Ovary (tissue), 9 donors: Measurements from ENCODE around the gene KAT2B. TPM values are rescaled to one million over a fixed set of nuclear protein-coding genes. Genes with fewer than 3 reads are reported as not detected.

Source experiments
- DNase-seq, 5 donors: peaks; one replicate each; pipeline ENCODE4 v3.0.0-alpha.2; 2019 to 2020
- H3K27ac ChIP-seq, 2 donors: fragments of 200-600 bp; one replicate each; pipeline versions ENCODE4 v1.5.1 to v1.8.0; 2019 to 2022
- H3K27me3 ChIP-seq: fragments of 200-600 bp; one replicate; pipeline ENCODE4 v1.8.0; 2022
- H3K36me3 ChIP-seq: fragments of 200-600 bp; sonication (generic); one replicate; pipeline ENCODE4 v1.5.1; 2019
- H3K4me1 ChIP-seq: one replicate; pipeline ENCODE4 v1.8.1; 2013; ENCODE audit warnings: mild to moderate bottlenecking, moderate library complexity; ENCODE audit not compliant: insufficient read depth
- H3K4me3 ChIP-seq: fragments of 200-600 bp; sonication (generic); one replicate; pipeline ENCODE4 v1.5.1; 2017
- H3K9me3 ChIP-seq, 2 donors: fragments of 200-600 bp in 1 of 2; sonication (generic) in 1 of 2; one replicate each; pipeline versions ENCODE4 v1.5.1 to v1.8.1; 2013 to 2019; ENCODE audit warnings: mild to moderate bottlenecking in 1 of 2, moderate library complexity in 1 of 2
- EP300 ChIP-seq: sonication (generic); formaldehyde crosslinking; IDR thresholded peaks from one replicate; pipeline ENCODE4 v1.6.1; 2017; ENCODE audit warnings: antibody characterized with exemption
- POLR2A ChIP-seq: fragments of 450-650 bp; IDR thresholded peaks from one replicate; pipeline ENCODE4 v1.6.1; 2017; ENCODE audit warnings: antibody characterized with exemption, mild to moderate bottlenecking, moderate library complexity
- WGBS, 3 donors: extraction: QIAGEN DNeasy Blood & Tissue Kit in 1 of 3; methylation state at CpG; one replicate each; pipeline versions ENCODE4 v1.1.5 to v1.1.7; 2013 to 2017; 5-methylcytosine and 5-hydroxymethylcytosine counted together
- intact Hi-C, 4 donors: fragments of 100-400 bp; cut with DNase I; formaldehyde crosslinking; loops; one replicate each; pipeline versions ENCODE4 v1.11.0 to v1.15.1; 2022 to 2023
- polyA plus RNA-seq, 2 donors: library from polyadenylated mRNA; stranded (reverse); fragments of 200-250 nt in 1 of 2; fragments of 350-450 nt in 1 of 2; fragmentation: Illumina TruSeq in 1 of 2; extraction: RNeasy Lipid Tissue Mini Kit (QIAGEN cat#74804) in 1 of 2; gene quantifications; one replicate each; pipeline ENCODE4 v1.2.3, GENCODE V29; 2013 to 2014
- total RNA-seq, 7 donors: library from RNA; depleted of rRNA in 2 of 7; stranded (reverse); fragments of >200 nt in 2 of 7; fragmentation: NEBNext Ultra II Directional in 3 of 7; extraction: Animal tissue kit (Norgen Biotek cat#: 25700) in 3 of 7; gene quantifications; one replicate each; pipeline versions ENCODE4 v1.1.0 to v1.2.4, GENCODE V29; 2016 to 2023
- TF ChIP-seq, protein P1 (sequence below), 3 donors: fragments of 450-650 bp in 2 of 3; fragments of 200-600 bp in 1 of 3; IDR thresholded peaks; one replicate each; pipeline versions ENCODE4 v1.5.1 to v1.8.0; 2016 to 2022; ENCODE audit warnings: antibody characterized with exemption in 3 of 3, mild to moderate bottlenecking in 1 of 3
- donor health status: DM: no; HTN: no; CAD: no; lungs with moderate emphysema.
- donor health status: DM: no; HTN: no; CAD: no.
- donor health status: Bipolar disorder and iron deficiency.
- donor health status: DM: yes; HTN: yes; CAD: no.
- donor health status: DM: no; HTN: no; CAD: no.
- donor health status: DM: yes; HTN: yes; CAD: no.

The KAT2B gene
- total and polyA plus RNA-seq, 9 donors: 15.1 to 49.3 (median 33.0) TPM

DNA sequence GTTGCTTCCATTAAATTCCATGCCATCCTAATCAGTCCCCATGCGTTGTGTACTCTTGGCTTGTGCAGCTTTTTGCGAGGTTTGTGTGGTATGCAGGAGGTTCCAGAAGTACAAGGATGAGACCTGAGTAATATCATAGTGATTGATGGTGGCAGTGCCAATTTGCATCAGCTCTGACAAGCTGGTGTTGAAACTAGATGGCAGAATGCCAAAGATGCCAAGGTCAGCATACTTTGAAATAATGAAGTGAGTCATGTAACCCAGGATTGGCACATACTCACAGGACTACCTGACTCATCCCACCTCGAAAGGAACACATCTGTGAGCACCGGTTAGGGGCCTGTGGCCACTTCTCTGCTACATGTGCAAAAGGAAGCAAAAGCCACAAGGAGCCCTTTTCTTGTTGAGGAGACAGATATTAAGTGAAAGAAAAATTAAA is 14.3 kb downstream of the KAT2B start:
- Histone ChIP-seq H3K27me3 (no peaks in the 10 kb centered on the region), H3K4me1 (peaks cover 18% of the 10 kb centered on the region), H3K36me3 (no peaks in the 10 kb centered on the region), H3K27ac (no peak overlapping the region), H3K9me3 (no peaks in the 10 kb centered on the region), H3K4me3 (no peak overlapping the region)
- 63 to 78% (median 69%) methylated on average over 4 of the region's 4 CpGs for WGBS, 3 donors
- TF ChIP-seq EP300: no peak
- no peak for TF ChIP-seq POLR2A
- TF ChIP-seq, protein P1, sequence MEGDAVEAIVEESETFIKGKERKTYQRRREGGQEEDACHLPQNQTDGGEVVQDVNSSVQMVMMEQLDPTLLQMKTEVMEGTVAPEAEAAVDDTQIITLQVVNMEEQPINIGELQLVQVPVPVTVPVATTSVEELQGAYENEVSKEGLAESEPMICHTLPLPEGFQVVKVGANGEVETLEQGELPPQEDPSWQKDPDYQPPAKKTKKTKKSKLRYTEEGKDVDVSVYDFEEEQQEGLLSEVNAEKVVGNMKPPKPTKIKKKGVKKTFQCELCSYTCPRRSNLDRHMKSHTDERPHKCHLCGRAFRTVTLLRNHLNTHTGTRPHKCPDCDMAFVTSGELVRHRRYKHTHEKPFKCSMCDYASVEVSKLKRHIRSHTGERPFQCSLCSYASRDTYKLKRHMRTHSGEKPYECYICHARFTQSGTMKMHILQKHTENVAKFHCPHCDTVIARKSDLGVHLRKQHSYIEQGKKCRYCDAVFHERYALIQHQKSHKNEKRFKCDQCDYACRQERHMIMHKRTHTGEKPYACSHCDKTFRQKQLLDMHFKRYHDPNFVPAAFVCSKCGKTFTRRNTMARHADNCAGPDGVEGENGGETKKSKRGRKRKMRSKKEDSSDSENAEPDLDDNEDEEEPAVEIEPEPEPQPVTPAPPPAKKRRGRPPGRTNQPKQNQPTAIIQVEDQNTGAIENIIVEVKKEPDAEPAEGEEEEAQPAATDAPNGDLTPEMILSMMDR (IDR thresholded peaks at IDR 0.05): no peak
- DNase-seq: peak in 1 of 5 donors; percentile 31
- intact Hi-C loops: no loop called here

DNA sequence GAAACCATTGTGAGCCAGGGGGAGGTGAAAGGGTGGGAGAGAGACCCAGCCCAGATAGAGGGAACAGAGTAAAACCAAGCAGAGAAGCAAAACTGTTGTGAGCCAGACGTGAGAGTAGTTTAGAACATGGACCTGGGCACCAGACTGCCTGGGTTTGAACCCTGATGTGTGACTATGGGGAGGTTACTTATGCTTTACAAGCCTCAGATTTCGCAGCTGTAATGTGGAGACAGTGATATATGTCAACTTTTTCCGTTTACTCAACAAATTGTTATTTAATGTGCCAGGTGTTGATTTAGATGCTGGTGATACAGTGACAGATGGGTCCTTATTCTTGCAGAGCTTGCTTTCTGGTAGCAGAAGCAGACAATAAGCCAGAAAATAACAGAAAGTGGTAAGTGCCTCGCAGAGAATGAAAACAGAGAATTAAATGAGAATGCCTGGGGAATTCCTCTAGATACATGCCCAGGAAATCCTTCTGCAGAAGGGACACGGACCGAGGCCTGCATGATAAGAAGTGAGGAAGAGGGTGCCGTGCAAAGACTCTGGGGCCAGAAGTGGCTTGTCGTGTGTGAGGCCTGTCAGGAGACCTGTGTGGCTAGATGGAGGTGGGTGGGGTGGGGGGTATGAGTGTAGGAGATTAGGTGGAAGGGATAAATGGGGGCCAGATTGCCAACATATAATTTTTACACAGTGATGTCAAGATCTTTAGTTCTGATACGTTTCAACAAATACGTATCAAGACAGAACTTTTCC is 15.0 kb downstream of the KAT2B start:
- WGBS, 3 donors: 50 to 70% (median 56%) methylated on average over 10 of the region's 10 CpGs
- H3K4me1 ChIP-seq: peaks cover 18% of the 10 kb centered on the region
- intact Hi-C loops: no loop called here
- no peaks in the 10 kb centered on the region for H3K27me3 ChIP-seq
- no peaks in the 10 kb centered on the region for H3K9me3 ChIP-seq
- no peak overlapping the region for H3K4me3 ChIP-seq
- no peak for DNase-seq
- TF ChIP-seq, protein P1 (IDR thresholded peaks at IDR 0.05): no peak
- no peaks in the 10 kb centered on the region for H3K36me3 ChIP-seq
- H3K27ac ChIP-seq: no peak overlapping the region

DNA sequence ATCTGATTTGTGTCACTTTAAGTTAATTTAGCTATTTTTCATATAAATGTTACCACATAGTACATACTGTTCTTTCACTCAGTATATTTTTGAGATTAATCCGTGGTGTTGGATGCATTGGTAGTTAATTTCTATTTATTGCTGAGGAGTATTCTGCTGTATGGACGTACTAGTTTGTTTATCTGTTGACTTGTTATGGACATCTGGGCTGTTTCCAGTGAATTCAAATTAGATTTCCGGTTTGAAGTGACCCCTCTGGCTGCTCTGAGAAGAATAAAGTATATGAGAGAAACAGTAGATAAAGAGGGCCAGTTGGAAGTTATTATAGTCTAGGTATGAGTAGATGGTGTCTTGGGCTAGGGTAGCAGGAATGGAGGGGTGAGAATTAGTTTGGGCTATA is 15.6 kb downstream of the KAT2B start:
- H3K27ac ChIP-seq: peak overlapping the region in 1 of 2 donors; percentile 8
- no peak for DNase-seq
- no peaks in the 10 kb centered on the region for H3K9me3 ChIP-seq
- 54 to 58% (median 56%) methylated on average over 3 of the region's 3 CpGs for WGBS, 3 donors
- no peak overlapping the region for H3K4me3 ChIP-seq
- TF ChIP-seq, protein P1 (IDR thresholded peaks at IDR 0.05): no peak
- no peak for TF ChIP-seq EP300
- no peaks in the 10 kb centered on the region for H3K27me3 ChIP-seq
- peaks cover 18% of the 10 kb centered on the region for H3K4me1 ChIP-seq
- H3K36me3 ChIP-seq: no peaks in the 10 kb centered on the region
- intact Hi-C loops: no loop called here

DNA sequence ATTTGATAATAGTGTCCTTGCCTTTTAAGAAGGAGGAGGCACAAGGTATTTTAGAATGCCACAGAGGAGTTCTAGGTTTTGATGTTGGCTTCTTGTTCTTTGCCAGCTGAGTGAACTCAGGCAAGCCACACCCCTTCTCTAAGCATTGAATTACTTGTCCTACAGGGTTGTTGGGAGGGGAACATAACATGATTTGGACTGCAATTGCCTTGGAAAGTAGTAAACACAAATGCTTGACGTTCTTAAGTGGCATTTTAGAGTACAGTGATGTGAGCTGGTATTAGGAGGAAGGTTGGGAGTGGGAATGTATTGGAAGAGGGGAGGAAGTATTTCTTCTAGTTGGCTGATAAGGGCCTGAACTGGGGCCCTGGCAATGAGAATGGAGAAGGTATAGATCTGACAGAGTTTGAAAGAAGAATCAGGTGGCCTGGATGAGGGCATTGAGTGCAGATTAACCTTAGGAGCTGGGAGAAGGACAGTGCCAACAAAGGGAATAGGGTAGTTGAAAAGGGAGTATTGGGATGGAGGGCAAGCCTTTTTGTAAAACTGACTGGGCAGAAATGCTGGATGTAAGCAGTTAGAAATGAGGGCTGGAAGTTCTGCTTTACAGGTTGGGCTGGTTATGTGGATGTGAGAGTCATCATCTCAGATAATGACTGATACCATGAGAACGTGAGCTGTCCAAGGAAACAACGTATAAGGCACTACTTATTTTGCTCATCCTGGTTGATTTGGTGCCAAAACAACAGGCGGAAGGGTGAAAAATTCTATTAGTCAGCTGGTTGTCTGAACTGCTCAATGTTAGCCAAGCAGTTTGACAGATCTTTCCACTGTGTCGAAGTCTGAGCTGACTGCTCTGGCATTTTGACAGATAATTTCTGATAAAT is 16.7 kb downstream of the KAT2B start:
- H3K4me1 ChIP-seq: peaks cover 18% of the 10 kb centered on the region
- peak overlapping the region in 1 of 2 donors; percentile 34 for H3K27ac ChIP-seq
- DNase-seq: peak in 1 of 5 donors; percentile 33
- no peaks in the 10 kb centered on the region for H3K9me3 ChIP-seq
- 19 to 21% (median 20%) methylated on average over 5 of the region's 5 CpGs for WGBS, 3 donors
- intact Hi-C loops: no loop called here
- H3K4me3 ChIP-seq: no peak overlapping the region
- TF ChIP-seq, protein P1 (IDR thresholded peaks at IDR 0.05): no peak
- TF ChIP-seq EP300 (no peak), POLR2A (no peak)
- no peaks in the 10 kb centered on the region for H3K27me3 ChIP-seq
- no peaks in the 10 kb centered on the region for H3K36me3 ChIP-seq
